ENCODE results near the gene PPP2R1A. TPM values are rescaled to one million over a fixed set of nuclear protein-coding genes. Genes with fewer than 3 reads are reported as not detected.

Gene PPP2R1A
- total RNA-seq, 1 experiment from 2014 or later, result 266 TPM

DNA sequence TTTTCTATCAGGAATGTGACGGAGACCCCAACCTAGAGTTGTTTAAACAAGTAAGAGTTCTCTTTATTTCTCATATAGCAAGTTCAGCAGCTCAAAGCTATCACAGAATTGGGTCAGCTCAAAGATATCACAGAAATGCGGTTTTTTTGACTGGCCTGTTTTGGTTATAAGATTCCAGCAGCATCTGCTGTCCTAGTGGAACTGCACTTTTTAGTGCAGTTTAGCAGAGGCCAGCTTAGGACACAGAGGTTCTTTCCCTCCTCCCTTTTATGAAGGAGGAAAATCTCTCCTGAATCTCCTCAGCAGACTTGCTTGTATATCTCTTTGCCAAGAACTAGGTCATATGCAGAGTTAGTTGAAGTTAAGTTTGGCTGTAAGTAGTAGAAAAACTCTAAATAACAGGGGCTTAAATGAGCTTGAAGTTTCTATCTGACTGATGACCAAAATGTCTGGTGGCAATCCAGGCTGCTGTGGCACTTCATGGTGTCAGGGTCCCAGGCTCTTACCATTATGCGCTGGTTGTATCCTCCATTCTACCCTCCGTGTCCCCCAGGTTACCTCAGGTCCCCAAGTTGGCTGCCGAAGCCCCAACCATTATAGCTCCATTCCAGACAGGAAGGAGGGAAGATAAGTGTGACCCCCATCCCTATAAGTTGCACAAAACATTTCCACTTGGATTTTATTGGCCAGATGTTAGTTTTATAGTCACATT, 6.6 kb downstream of the PPP2R1A start:
- Histone ChIP-seq H3K4me3 (replicated peaks in 1 of 2; ENCODE audit: low read depth in 1 of 2, low read length in 2 of 2) (no peak overlapping the region), H4K20me1 (ENCODE audit: insufficient read depth) (0 out of 2 replicates have a peak, but pooled peaks cover 7% of the 10 kb centered on the region), H3K4me2 (ENCODE audit: low read length) (no peak overlapping the region), H2AFZ (ENCODE audit: low read depth, low read length, poor library complexity, severe bottlenecking) (no peak overlapping the region), H3K79me2 (ENCODE audit: insufficient read depth, low read length) (peaks cover 98% of the 10 kb centered on the region), H3K9ac (ENCODE audit: low read length) (no peak overlapping the region), H3K27ac (ENCODE audit: low read depth, low read length) (no peak overlapping the region), H3K4me1 (ENCODE audit: control insufficient read depth in 1 of 2, insufficient read depth in 2 of 2, low read length in 2 of 2) (peaks cover 4 to 13% of the 10 kb centered on the region in 2 experiments; a peak in 3 of 4 replicates), H3K9me3 (ENCODE audit: control insufficient read depth in 1 of 2, insufficient read depth in 1 of 2, low read depth in 1 of 2, low read length in 2 of 2) (no peaks in the 10 kb centered on the region), H3K27me3 (ENCODE audit: insufficient read depth, low read length) (no peaks in the 10 kb centered on the region), H3K9me2 (ENCODE audit: insufficient read depth) (no peaks in the 10 kb centered on the region), H3K36me3 (ENCODE audit: control insufficient read depth in 1 of 2, insufficient read depth in 2 of 2, low read length in 2 of 2) (peaks cover 22 to 48% of the 10 kb centered on the region in 2 experiments)
- ChIA-PET RAD21 (ENCODE audit: low non-redundant PET in 1 of 2, low total read pairs in 2 of 2, uncharacterized antibody in 2 of 2, unreplicated experiment in 2 of 2) (no interaction called here), CTCF (no interaction called here), POLR2A (no interaction called here)
- no TSS peak for BruUV-seq (replicated peaks)
- DNase-seq (ENCODE audit: low read depth, low spot score), result no peak
- TF ChIP-seq, protein P1, sequence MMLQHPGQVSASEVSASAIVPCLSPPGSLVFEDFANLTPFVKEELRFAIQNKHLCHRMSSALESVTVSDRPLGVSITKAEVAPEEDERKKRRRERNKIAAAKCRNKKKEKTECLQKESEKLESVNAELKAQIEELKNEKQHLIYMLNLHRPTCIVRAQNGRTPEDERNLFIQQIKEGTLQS (IDR thresholded peaks at IDR 0.05), result no peak
- TF ChIP-seq SP1 (IDR thresholded peaks at IDR 0.05; ENCODE audit: low read depth) (no peak), SRF (IDR thresholded peaks at IDR 0.05; ENCODE audit: low read depth) (no peak), FOSL1 (IDR thresholded peaks at IDR 0.05; ENCODE audit: low read depth) (no peak), ZFX (IDR thresholded peaks at IDR 0.05) (no peak), CBX3 (IDR thresholded peaks at IDR 0.05; ENCODE audit: low read depth) (no peak), EGR1 (IDR thresholded peaks at IDR 0.05; ENCODE audit: low read depth) (no peak), ZNF274 (IDR thresholded peaks at IDR 0.05; ENCODE audit: low read depth, low read length) (no peak), RAD21 (IDR thresholded peaks at IDR 0.05; ENCODE audit: low read depth) (no peak), SIN3A (IDR thresholded peaks at IDR 0.05; ENCODE audit: low read depth) (no peak), POLR2A (IDR thresholded peaks at IDR 0.05; ENCODE audit: borderline replicate concordance, extremely low read depth, insufficient read depth, insufficient read length) (no peak), JUND (IDR thresholded peaks at IDR 0.05) (no peak)
- TF ChIP-seq, protein P2, sequence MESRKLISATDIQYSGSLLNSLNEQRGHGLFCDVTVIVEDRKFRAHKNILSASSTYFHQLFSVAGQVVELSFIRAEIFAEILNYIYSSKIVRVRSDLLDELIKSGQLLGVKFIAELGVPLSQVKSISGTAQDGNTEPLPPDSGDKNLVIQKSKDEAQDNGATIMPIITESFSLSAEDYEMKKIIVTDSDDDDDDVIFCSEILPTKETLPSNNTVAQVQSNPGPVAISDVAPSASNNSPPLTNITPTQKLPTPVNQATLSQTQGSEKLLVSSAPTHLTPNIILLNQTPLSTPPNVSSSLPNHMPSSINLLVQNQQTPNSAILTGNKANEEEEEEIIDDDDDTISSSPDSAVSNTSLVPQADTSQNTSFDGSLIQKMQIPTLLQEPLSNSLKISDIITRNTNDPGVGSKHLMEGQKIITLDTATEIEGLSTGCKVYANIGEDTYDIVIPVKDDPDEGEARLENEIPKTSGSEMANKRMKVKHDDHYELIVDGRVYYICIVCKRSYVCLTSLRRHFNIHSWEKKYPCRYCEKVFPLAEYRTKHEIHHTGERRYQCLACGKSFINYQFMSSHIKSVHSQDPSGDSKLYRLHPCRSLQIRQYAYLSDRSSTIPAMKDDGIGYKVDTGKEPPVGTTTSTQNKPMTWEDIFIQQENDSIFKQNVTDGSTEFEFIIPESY (IDR thresholded peaks at IDR 0.05; ENCODE audit: extremely low read depth, insufficient replicate concordance, low read length), result no peak
- TF ChIP-seq, protein P3, sequence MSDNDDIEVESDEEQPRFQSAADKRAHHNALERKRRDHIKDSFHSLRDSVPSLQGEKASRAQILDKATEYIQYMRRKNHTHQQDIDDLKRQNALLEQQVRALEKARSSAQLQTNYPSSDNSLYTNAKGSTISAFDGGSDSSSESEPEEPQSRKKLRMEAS (IDR thresholded peaks at IDR 0.05), result no peak
- ATAC-seq, result no peak
- intact Hi-C loops (cut with micrococcal nuclease), result no loop called here
